Heart left ventricle (tissue), 16 donors: ENCODE results near the gene CLHC1. TPM values are rescaled to one million over a fixed set of nuclear protein-coding genes. Genes with fewer than 3 reads are reported as not detected.

Experiments used
- ATAC-seq, 4 donors: fragments of 200-7000 bp; cut with Tn5 transposase; one replicate each; pipeline ENCODE4 v1.9.1; 2020 to 2022; ENCODE audit warnings: moderate library complexity in 4 of 4, mild to moderate bottlenecking in 3 of 4, moderate number of reproducible peaks in 1 of 4
- DNase-seq, 5 donors: peaks; one replicate each; pipeline ENCODE4 v3.0.0-alpha.2; 2020
- H3K27ac ChIP-seq, 12 donors: fragments of 200-600 bp; sonication (generic) in 4 of 12; one replicate each; pipeline versions ENCODE4 v1.5.0 to v1.8.0; 2016 to 2022; ENCODE audit warnings: mild to moderate bottlenecking in 2 of 12
- H3K27me3 ChIP-seq, 9 donors: fragments of 200-600 bp; sonication (generic) in 2 of 9; one replicate each; pipeline versions ENCODE4 v1.5.1 to v1.8.0; 2016 to 2022; ENCODE audit warnings: mild to moderate bottlenecking in 3 of 9
- H3K36me3 ChIP-seq, 9 donors: fragments of 200-600 bp; sonication (generic) in 2 of 9; one replicate each; pipeline versions ENCODE4 v1.5.0 to v1.8.0; 2018 to 2022; ENCODE audit warnings: mild to moderate bottlenecking in 2 of 9
- H3K4me1 ChIP-seq, 12 donors: fragments of 200-600 bp; sonication (generic) in 4 of 12; one replicate each; pipeline versions ENCODE4 v1.5.0 to v1.8.0; 2016 to 2022; ENCODE audit warnings: mild to moderate bottlenecking in 3 of 12
- H3K4me3 ChIP-seq, 12 donors: fragments of 200-600 bp; sonication (generic) in 4 of 12; one replicate each; pipeline versions ENCODE4 v1.5.0 to v1.8.0; 2017 to 2022; ENCODE audit warnings: mild to moderate bottlenecking in 9 of 12, moderate library complexity in 4 of 12
- H3K9me3 ChIP-seq, 12 donors: fragments of 200-600 bp; sonication (generic) in 4 of 12; one replicate each; pipeline versions ENCODE4 v1.5.0 to v1.8.0; 2016 to 2022; ENCODE audit warnings: mild to moderate bottlenecking in 1 of 12
- CTCF ChIP-seq, 12 donors: fragments of 200-600 bp; sonication (generic) in 4 of 12; IDR thresholded peaks; one replicate each; pipeline versions ENCODE4 v1.5.0 to v1.8.0; 2018 to 2022; ENCODE audit warnings: antibody characterized with exemption in 12 of 12, mild to moderate bottlenecking in 5 of 12
- POLR2A ChIP-seq, 2 donors: fragments of 450-650 bp; IDR thresholded peaks; one replicate each; pipeline ENCODE4 v1.6.1; 2017; ENCODE audit warnings: antibody characterized with exemption in 2 of 2, mild to moderate bottlenecking in 2 of 2, moderate library complexity in 2 of 2
- WGBS, 4 donors: extraction: QIAGEN DNeasy Blood & Tissue Kit in 2 of 4; methylation state at CpG; one replicate each; pipeline versions ENCODE4 v1.1.5 to v1.1.7; 2013 to 2018; 5-methylcytosine and 5-hydroxymethylcytosine counted together
- intact Hi-C, 10 donors: fragments of 100-400 bp; cut with DNase I; formaldehyde crosslinking; loops; one replicate each; pipeline versions ENCODE4 v1.11.1 to v1.14.2; 2022
- polyA plus RNA-seq, 2 donors: library from polyadenylated mRNA; stranded (reverse); fragments of 200-250 nt; gene quantifications; one replicate each; pipeline ENCODE4 v1.2.3, GENCODE V29; 2013
- total RNA-seq, 9 donors: library from RNA; depleted of rRNA in 2 of 9; stranded (reverse); fragments of >200 nt in 2 of 9; fragmentation: NEBNext Ultra II Directional in 3 of 9; extraction: Animal tissue kit (Norgen Biotek cat#: 25700) in 3 of 9; gene quantifications; one replicate each; pipeline versions ENCODE4 v1.1.0 to v1.2.4, GENCODE V29; 2016 to 2023
- donor health status: ischemic (EF 13 %, LVEDD 7.1; RV severe dilation, severe dysfunction).
- donor health status: healthy with polysubstance abuse.
- donor health status: DM: no; HTN: yes; CAD: no.
- donor health status: DM: no; HTN: no; CAD: no.
- donor health status: ischemic (EF 25% LVEDD 6.9; RV normal size, moderate dysfunction).
- donor health status: ischemic (EF 25% LVEDD 5.7; RV mildly dilated, moderate dysfunction).
- donor health status: healthy.
- donor health status: DM: yes; HTN: yes; CAD: no.
- donor health status: ischemic (EF 35%, LVEDD 5.7; RV mildly dilated, moderate dysfunction).
- donor health status: nonischemic (EF 11% LVEDD 7.7; RV severe dilation, severe dysfunction).
- donor health status: DM: yes; HTN: yes; CAD: no.
- donor health status: PGD.
- donor health status: ischemic (EF 29% LVEDD 5.4; RV normal size, mild dysfunction).
- donor health status: nonischemic (EF 23%, LVEDD 6.1; RV moderate dilation, normal function).

CLHC1 gene
- total and polyA plus RNA-seq, 11 donors = 2.3 to 10.6 (median 4.4) TPM

GRCh38 chr2:55225481-55226020 is 6.5 kb downstream of the CLHC1 start:
- no peak overlapping the region for H3K4me3 ChIP-seq
- H3K27me3 ChIP-seq = no peaks in the 10 kb centered on the region
- ATAC-seq (no peak), DNase-seq (no peak)
- H3K9me3 ChIP-seq = no peaks in the 10 kb centered on the region
- H3K36me3 ChIP-seq = no peaks in the 10 kb centered on the region
- no peak overlapping the region for H3K27ac ChIP-seq
- peaks cover 0 to 33% (median 3%) of the 10 kb centered on the region in 12 donors for H3K4me1 ChIP-seq
- TF ChIP-seq POLR2A (IDR thresholded peaks at IDR 0.05) (no peak), CTCF (IDR thresholded peaks at IDR 0.05) (no peak)
- intact Hi-C loops = no loop called here
- 83 to 88% (median 87%) methylated on average over 18 to 19 of the region's 19 CpGs for WGBS, 4 donors

DNA sequence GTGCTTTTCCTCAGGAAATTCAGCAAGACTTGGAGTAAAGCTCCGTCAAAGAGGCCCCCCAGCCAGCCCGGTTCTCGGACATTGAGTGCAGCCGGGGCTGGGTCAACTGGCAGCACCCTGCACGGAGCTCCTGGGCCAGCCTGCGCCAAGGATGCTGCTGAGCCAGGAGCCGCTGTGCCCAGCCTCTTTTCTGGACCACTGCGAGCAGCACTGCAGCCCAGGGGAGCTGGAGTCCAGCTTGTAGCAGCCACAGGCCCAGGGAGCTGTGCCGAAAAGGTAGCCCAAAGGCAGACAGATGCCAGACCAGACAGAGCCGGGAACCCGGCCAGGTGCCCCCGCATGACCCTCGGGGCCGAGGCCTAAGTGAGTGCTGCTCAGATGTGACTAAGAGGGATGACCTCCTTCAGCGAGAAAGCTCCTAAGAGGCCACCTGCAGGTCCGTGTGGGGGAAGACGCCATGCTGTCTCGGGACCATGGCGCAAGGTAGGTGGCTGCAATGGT is 7.3 kb downstream of the CLHC1 start:
- ATAC-seq = peak in 3 of 4 donors; percentile 9 to 40 (median 31)
- TF ChIP-seq POLR2A (IDR thresholded peaks at IDR 0.05) = no peak
- H3K27ac ChIP-seq = peak overlapping the region in 4 of 12 donors; percentile 84 to 95 (median 92)
- intact Hi-C loops = no loop called here
- DNase-seq = peak in 4 of 5 donors; percentile 17 to 61 (median 42)
- peaks cover 0 to 33% (median 3%) of the 10 kb centered on the region in 12 donors for H3K4me1 ChIP-seq
- H3K4me3 ChIP-seq = no peak overlapping the region
- no peaks in the 10 kb centered on the region for H3K27me3 ChIP-seq
- H3K9me3 ChIP-seq = no peaks in the 10 kb centered on the region
- no peaks in the 10 kb centered on the region for H3K36me3 ChIP-seq
- 70 to 77% (median 73%) methylated on average over 17 to 19 of the region's 19 CpGs for WGBS, 4 donors

DNA sequence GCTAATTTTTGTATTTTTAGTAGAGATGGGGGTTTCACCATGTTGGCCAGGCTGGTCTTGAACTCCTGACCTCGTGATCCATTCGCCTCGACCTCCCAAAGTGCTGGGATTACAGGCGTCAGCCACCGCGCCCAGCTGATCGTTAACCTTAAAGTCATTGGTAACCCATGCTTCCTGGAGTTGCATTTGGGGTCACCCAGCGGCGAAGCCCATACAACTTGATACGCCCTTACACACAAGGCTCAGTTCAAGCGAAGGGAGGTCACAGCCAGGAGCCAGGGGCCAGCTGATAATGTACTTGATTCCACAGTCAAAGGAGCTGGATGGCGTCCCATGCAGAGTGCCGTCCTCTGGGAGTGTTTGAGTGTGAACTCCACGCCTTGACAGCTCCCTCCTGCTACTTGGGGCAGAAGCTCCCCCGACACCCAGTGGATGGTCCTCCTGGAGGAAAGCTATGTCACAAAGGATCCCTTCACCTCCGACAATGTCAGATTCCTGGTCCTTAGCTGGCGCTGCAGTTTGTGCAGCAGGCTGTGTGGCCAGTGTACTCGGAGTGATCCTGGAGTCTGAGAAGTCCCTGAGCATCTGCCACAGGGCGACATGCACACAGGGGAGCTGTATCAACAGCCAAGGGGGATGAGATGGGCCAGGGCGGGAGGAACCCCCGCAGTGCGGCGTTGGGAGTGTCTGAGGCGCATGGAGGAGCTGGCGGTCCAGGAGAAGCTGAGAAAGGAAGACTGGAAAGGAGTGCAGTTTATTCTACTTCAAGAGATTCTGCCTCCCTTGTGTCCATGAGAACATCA is 7.9 kb downstream of the CLHC1 start:
- peak; percentile 21 to 28 (median 24) for ATAC-seq
- Histone ChIP-seq H3K4me3 (peak overlapping the region in 10 of 12 donors; percentile 44 to 94 (median 82)), H3K4me1 (peaks cover 0 to 28% (median 3%) of the 10 kb centered on the region in 12 donors), H3K27ac (peak overlapping the region; percentile 76 to 97 (median 91)), H3K36me3 (no peaks in the 10 kb centered on the region), H3K9me3 (no peaks in the 10 kb centered on the region), H3K27me3 (no peaks in the 10 kb centered on the region)
- peak in 2 of 5 donors; percentile 17 to 30 for DNase-seq
- TF ChIP-seq POLR2A (IDR thresholded peaks at IDR 0.05) (no peak), CTCF (IDR thresholded peaks at IDR 0.05) (no peak)
- WGBS, 4 donors = 76 to 87% (median 83%) methylated on average over 19 to 25 of the region's 25 CpGs
- intact Hi-C loops = no loop called here

- Histone ChIP-seq H3K27me3 (no peaks in the 10 kb centered on the region), H3K27ac (no peak overlapping the region), H3K4me1 (no peaks in the 10 kb centered on the region), H3K4me3 (no peak overlapping the region), H3K9me3 (no peaks in the 10 kb centered on the region), H3K36me3 (no peaks in the 10 kb centered on the region)
- DNase-seq (no peak), ATAC-seq (no peak)
- no peak for TF ChIP-seq CTCF (IDR thresholded peaks at IDR 0.05)
- TF ChIP-seq POLR2A (IDR thresholded peaks at IDR 0.05) = no peak
- intact Hi-C loops = no loop called here
Measured at GRCh38 chr2:55213822-55214221, 18.3 kb downstream of the CLHC1 start.
